HG03060 (cell line): ENCODE results near the gene DAGLB.
"Not testable (repeated sequence)": the region's sequence is repeated elsewhere in the genome, so short reads cannot be mapped to it uniquely, and the experiment has no call there.

Experiments used
- ATAC-seq: cut with Tn5 transposase; IDR thresholded peaks from one replicate; pipeline ENCODE4 v1.9.1; 2021; ENCODE audit warnings: low read depth, moderate number of reproducible peaks; ENCODE audit not compliant: unreplicated experiment

Gene DAGLB

GRCh38 chr7:6463609-6464008, 15.9 kb upstream of the DAGLB start:
- not testable (repeated sequence) for ATAC-seq

GRCh38 chr7:6461946-6462550, 14.3 kb upstream of the DAGLB start:
- no peak for ATAC-seq

GRCh38 chr7:6460990-6461584, 13.3 kb upstream of the DAGLB start:
- no peak for ATAC-seq

GRCh38 chr7:6460303-6460702, 12.5 kb upstream of the DAGLB start:
- ATAC-seq, result no peak

GRCh38 chr7:6458676-6459075, 10.9 kb upstream of the DAGLB start:
- not testable (repeated sequence) for ATAC-seq

GRCh38 chr7:6453734-6454133, 6.0 kb upstream of the DAGLB start:
- no peak for ATAC-seq

GRCh38 chr7:6451224-6451705, 3.5 kb upstream of the DAGLB start:
- no peak for ATAC-seq

- ATAC-seq, result not testable (repeated sequence)
These were observed 2.8 kb upstream of the DAGLB start for GRCh38 chr7:6450591-6450990.

GRCh38 chr7:6449884-6450283, 2.1 kb upstream of the DAGLB start:
- not testable (repeated sequence) for ATAC-seq

GRCh38 chr7:6448943-6449543, 1.3 kb upstream of the DAGLB start:
- no peak for ATAC-seq

GRCh38 chr7:6446838-6447580, 745 bp downstream of the DAGLB start:
- peak; percentile 19 for ATAC-seq

- ATAC-seq, result no peak
These were observed 3.1 kb downstream of the DAGLB start for GRCh38 chr7:6444516-6445269.

- no peak for ATAC-seq
These were observed 4.3 kb downstream of the DAGLB start for GRCh38 chr7:6443372-6443941.

GRCh38 chr7:6442114-6442513, 5.6 kb downstream of the DAGLB start:
- ATAC-seq, result no peak

- ATAC-seq, result no peak
These were observed 7.4 kb downstream of the DAGLB start for GRCh38 chr7:6440381-6440780.

GRCh38 chr7:6438427-6438826, 9.3 kb downstream of the DAGLB start:
- ATAC-seq, result no peak

GRCh38 chr7:6437251-6437650, 10.5 kb downstream of the DAGLB start:
- ATAC-seq, result no peak

- no peak for ATAC-seq
These were observed 11.4 kb downstream of the DAGLB start for GRCh38 chr7:6436385-6436685.

- no peak for ATAC-seq
These were observed 12.0 kb downstream of the DAGLB start for GRCh38 chr7:6435486-6436384.
